ENCODE data around the gene TRIM49D1. TPM values are rescaled to one million over a fixed set of nuclear protein-coding genes. Genes with fewer than 3 reads are reported as not detected.
"Not testable (repeated sequence)": the region's sequence is repeated elsewhere in the genome, so short reads cannot be mapped to it uniquely, and the experiment has no call there.

Gene TRIM49D1, protein sequence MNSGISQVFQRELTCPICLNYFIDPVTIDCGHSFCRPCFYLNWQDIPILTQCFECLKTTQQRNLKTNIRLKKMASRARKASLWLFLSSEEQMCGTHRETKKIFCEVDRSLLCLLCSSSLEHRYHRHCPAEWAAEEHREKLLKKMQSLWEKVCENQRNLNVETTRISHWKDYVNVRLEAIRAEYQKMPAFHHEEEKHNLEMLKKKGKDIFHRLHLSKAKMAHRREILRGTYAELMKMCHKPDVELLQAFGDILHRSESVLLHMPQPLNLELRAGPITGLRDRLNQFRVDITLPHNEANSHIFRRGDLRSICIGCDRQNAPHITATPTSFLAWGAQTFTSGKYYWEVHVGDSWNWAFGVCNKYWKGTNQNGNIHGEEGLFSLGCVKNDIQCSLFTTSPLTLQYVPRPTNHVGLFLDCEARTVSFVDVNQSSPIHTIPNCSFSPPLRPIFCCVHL
- total RNA-seq (2014; rRNA removed) (not detected in 2 replicates), Bru-seq, nascent RNA (not detected), BruChase-seq, experiment 1, labeled RNA remaining after a 6-hour chase (not detected), BruChase-seq, experiment 2, labeled RNA remaining after a 2-hour chase (not detected)
- long read RNA-seq, result 0 reads

DNA sequence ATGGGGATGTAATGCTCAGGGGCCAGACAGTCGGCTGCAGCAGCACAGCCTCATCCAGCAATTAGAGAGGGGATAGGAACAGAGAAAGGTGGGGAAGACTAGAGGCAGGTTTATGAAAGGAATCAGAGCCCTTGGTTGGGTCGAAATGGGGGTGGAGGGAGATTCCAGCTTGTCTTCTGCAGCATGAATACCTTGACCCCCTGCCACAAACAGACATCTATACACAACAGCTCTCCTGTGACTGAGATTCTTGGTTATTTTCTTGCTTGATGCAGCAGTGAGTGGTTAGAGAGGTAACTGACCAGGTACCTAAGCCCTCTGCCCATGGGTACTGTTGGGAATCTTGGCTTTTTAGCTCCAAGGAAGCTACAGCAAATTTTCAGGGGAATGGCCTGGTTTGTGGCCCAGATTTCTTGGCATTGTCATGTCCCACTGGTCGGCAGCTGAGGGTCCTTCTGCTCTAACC is at the start of gene TRIM49D1:
TRIM49D1 (minus strand) TSS at position 51 of the 466 bp plus-strand sequence. CDS start 4,535 bp downstream, outside the sequence.
- Histone ChIP-seq H3K27me3 (ENCODE audit: low read length) (0 out of 2 replicates have a peak, but pooled peaks cover 5% of the 10 kb centered on the region), H4K20me1 (ENCODE audit: low read length) (no peaks in the 10 kb centered on the region), H3K4me3 (ENCODE audit: low read length) (no peak within 1 kb of the TSS), H3K79me2 (ENCODE audit: low read length) (no peaks in the 10 kb centered on the region), H3K4me2 (ENCODE audit: low read length) (no peak within 1 kb of the TSS), H3K27ac (ENCODE audit: low read length) (no peak within 1 kb of the TSS), H3F3A (ENCODE audit: low read length, unreplicated experiment) (no peaks in the 10 kb centered on the region), H3K9me2 (replicated peaks; ENCODE audit: low read length) (no peaks in the 10 kb centered on the region), H3K36me3 (ENCODE audit: low read depth, low read length) (no peaks in the 10 kb centered on the region), H3K9ac (ENCODE audit: low read length) (no peak within 1 kb of the TSS), H2AFZ (ENCODE audit: low read length) (no peak within 1 kb of the TSS), H3K9me3 (ENCODE audit: low read length) (no peaks in the 10 kb centered on the region), H3K4me1 (ENCODE audit: insufficient read depth, low read length) (no peaks in the 10 kb centered on the region)
- ChIA-PET POLR2A (ENCODE audit: unreplicated experiment) (no interaction called here), CTCF (no interaction called here)
- TF ChIP-seq, protein P1, sequence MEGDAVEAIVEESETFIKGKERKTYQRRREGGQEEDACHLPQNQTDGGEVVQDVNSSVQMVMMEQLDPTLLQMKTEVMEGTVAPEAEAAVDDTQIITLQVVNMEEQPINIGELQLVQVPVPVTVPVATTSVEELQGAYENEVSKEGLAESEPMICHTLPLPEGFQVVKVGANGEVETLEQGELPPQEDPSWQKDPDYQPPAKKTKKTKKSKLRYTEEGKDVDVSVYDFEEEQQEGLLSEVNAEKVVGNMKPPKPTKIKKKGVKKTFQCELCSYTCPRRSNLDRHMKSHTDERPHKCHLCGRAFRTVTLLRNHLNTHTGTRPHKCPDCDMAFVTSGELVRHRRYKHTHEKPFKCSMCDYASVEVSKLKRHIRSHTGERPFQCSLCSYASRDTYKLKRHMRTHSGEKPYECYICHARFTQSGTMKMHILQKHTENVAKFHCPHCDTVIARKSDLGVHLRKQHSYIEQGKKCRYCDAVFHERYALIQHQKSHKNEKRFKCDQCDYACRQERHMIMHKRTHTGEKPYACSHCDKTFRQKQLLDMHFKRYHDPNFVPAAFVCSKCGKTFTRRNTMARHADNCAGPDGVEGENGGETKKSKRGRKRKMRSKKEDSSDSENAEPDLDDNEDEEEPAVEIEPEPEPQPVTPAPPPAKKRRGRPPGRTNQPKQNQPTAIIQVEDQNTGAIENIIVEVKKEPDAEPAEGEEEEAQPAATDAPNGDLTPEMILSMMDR (conservative IDR thresholded peaks at IDR 0.05; ENCODE audit: low read depth, low read length), result no peak
- TF ChIP-seq EZH2 (IDR thresholded peaks at IDR 0.05; ENCODE audit: low read length, unreplicated experiment) (no peak), EZH2phosphoT487 (IDR thresholded peaks at IDR 0.05; ENCODE audit: borderline replicate concordance, low read length) (no peak)
- DNase-seq, result peak; percentile 0
- intact Hi-C loops (cut with micrococcal nuclease), result no loop called here
- BruUV-seq (replicated peaks), result no TSS peak
- no peak for ATAC-seq

DNA sequence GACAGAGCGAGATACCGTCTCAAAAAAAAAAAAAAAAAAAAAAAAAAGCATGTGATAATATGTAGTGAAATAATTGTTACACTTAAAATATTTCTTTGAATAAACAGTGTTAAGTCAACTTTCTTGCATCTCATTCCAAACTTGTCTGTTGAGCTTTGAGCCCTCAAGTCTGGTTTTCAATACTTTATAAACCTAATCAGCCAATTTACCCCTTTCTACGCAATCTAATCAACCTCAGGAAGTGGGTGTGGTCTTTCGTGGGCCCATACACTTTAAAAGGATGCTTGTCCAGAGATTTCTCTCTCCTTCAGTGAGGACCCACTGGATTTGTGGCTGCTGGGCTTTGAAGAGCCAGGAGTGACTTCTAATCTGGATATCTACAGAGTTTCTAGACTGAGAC is 43.7 kb upstream of the TRIM49D1 start, which contains the start of gene TRIM64:
TRIM64 (plus strand) TSS at position 301 of the 400 bp plus-strand sequence. CDS start 2,467 bp downstream, outside the sequence.
- H3K27ac ChIP-seq (ENCODE audit: low read length); H4K20me1 ChIP-seq (ENCODE audit: low read length); H3F3A ChIP-seq (ENCODE audit: low read length, unreplicated experiment); intact Hi-C loops (cut with micrococcal nuclease); POLR2A ChIA-PET (ENCODE audit: unreplicated experiment); H3K4me2 ChIP-seq (ENCODE audit: low read length); ATAC-seq; H3K27me3 ChIP-seq (ENCODE audit: low read length); BruUV-seq (replicated peaks); H3K4me1 ChIP-seq (ENCODE audit: insufficient read depth, low read length); CTCF ChIA-PET; H3K9ac ChIP-seq (ENCODE audit: low read length); H3K79me2 ChIP-seq (ENCODE audit: low read length); H3K36me3 ChIP-seq (ENCODE audit: low read depth, low read length); H2AFZ ChIP-seq (ENCODE audit: low read length); H3K9me3 ChIP-seq (ENCODE audit: low read length); DNase-seq; H3K9me2 ChIP-seq (replicated peaks; ENCODE audit: low read length); H3K4me3 ChIP-seq (ENCODE audit: low read length): not testable (repeated sequence)

DNA sequence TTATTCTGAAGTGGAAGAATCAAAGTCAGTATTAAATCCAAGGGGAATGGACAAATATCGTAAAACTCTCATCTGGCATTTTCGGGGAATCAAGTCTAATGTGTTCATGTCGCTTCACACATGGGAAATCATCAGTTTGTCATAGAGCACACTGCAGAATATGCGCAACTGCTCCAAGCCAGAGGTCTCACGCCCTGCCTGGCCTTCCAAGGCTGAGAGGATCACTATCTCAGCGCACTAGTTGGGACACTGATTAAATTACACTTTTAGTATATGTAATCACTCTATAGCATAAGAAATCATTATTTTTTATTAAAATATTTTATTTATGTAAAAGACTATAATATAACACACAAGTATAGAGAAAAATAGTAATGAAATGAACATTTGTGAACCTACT is 38.8 kb upstream of the TRIM49D1 start:
- H3K27me3 ChIP-seq (ENCODE audit: low read length); H3K36me3 ChIP-seq (ENCODE audit: low read depth, low read length); H3K4me1 ChIP-seq (ENCODE audit: insufficient read depth, low read length); H3K9me2 ChIP-seq (replicated peaks; ENCODE audit: low read length); H3K9ac ChIP-seq (ENCODE audit: low read length); H3K4me3 ChIP-seq (ENCODE audit: low read length); H3K9me3 ChIP-seq (ENCODE audit: low read length); DNase-seq; CTCF ChIA-PET; H4K20me1 ChIP-seq (ENCODE audit: low read length); POLR2A ChIA-PET (ENCODE audit: unreplicated experiment); H3K4me2 ChIP-seq (ENCODE audit: low read length); ATAC-seq; H3F3A ChIP-seq (ENCODE audit: low read length, unreplicated experiment); H2AFZ ChIP-seq (ENCODE audit: low read length); intact Hi-C loops (cut with micrococcal nuclease); H3K79me2 ChIP-seq (ENCODE audit: low read length); BruUV-seq (replicated peaks); H3K27ac ChIP-seq (ENCODE audit: low read length): not testable (repeated sequence)

DNA sequence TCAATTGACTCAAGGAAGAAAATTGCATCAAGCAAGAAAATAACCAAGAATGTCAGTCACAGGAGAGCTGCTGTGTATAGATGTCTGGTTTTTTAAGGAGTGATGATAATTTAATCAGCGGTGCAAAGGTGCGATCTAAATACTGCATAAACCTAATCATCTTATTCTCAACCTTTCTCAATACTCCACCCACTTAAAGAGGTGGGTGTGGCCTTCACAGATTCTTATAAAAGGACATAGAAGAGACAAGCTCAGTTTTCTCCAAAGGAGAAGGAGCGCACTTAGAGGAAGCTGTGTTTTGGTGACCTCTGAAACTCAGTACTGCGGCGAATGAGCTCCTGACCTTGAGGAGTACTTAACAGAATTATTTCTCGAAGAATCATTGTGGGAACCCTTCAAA is 1.7 kb upstream of the TRIM49D1 start, which contains the start of gene TRIM49D2:
TRIM49D2 (plus strand) TSS at position 301 of the 400 bp plus-strand sequence. CDS start 2,698 bp downstream, outside the sequence.
- H2AFZ ChIP-seq (ENCODE audit: low read length); CTCF ChIA-PET; H3K79me2 ChIP-seq (ENCODE audit: low read length); H3K27ac ChIP-seq (ENCODE audit: low read length); H3F3A ChIP-seq (ENCODE audit: low read length, unreplicated experiment); H3K9me3 ChIP-seq (ENCODE audit: low read length); H4K20me1 ChIP-seq (ENCODE audit: low read length); H3K36me3 ChIP-seq (ENCODE audit: low read depth, low read length); H3K27me3 ChIP-seq (ENCODE audit: low read length); H3K9me2 ChIP-seq (replicated peaks; ENCODE audit: low read length); H3K4me3 ChIP-seq (ENCODE audit: low read length); BruUV-seq (replicated peaks); intact Hi-C loops (cut with micrococcal nuclease); H3K9ac ChIP-seq (ENCODE audit: low read length); DNase-seq; ATAC-seq; POLR2A ChIA-PET (ENCODE audit: unreplicated experiment); H3K4me2 ChIP-seq (ENCODE audit: low read length); H3K4me1 ChIP-seq (ENCODE audit: insufficient read depth, low read length): not testable (repeated sequence)

DNA sequence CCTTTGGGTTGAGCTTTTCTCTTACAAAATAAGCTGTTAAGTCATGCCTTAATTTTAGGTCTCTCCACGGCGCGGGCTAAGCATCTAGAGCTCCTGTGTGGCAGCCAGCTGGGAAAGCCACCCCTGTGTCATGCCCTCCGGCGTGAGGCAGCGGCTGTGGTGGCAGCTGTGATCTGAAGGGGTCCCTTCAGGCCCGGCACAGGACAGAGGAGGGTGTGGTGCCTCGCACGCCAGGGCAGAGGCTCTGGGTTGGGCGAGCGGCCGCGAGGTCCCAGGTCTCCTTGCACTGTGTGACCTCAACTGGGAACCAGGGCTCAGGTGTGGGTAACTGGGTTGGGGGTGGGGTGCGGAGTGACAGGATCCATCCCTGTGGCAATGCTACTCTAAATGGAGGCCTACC is 21.2 kb downstream of the TRIM49D1 start:
- H3K9me3 ChIP-seq (ENCODE audit: low read length); H3K4me2 ChIP-seq (ENCODE audit: low read length); H3K9me2 ChIP-seq (replicated peaks; ENCODE audit: low read length); H3K4me3 ChIP-seq (ENCODE audit: low read length); H3K27me3 ChIP-seq (ENCODE audit: low read length); intact Hi-C loops (cut with micrococcal nuclease); CTCF ChIA-PET; POLR2A ChIA-PET (ENCODE audit: unreplicated experiment); H3K9ac ChIP-seq (ENCODE audit: low read length); H3K4me1 ChIP-seq (ENCODE audit: insufficient read depth, low read length); DNase-seq; H3K27ac ChIP-seq (ENCODE audit: low read length); H3K79me2 ChIP-seq (ENCODE audit: low read length); H2AFZ ChIP-seq (ENCODE audit: low read length); BruUV-seq (replicated peaks); H4K20me1 ChIP-seq (ENCODE audit: low read length); H3F3A ChIP-seq (ENCODE audit: low read length, unreplicated experiment); ATAC-seq; H3K36me3 ChIP-seq (ENCODE audit: low read depth, low read length): not testable (repeated sequence)

All from PC-3 (cell line).